Fibroblast of the conjunctiva (primary cell): ENCODE data around the gene MAN1A2.
"Not testable (repeated sequence)": the region's sequence is repeated elsewhere in the genome, so short reads cannot be mapped to it uniquely, and the experiment has no call there.

Experiments used
- DNase-seq: peaks from one replicate; pipeline ENCODE4 v3.0.0-alpha.2; 2010; ENCODE audit warnings: low read depth

Gene MAN1A2

GRCh38 chr1:117403597-117403996, 36.3 kb downstream of the MAN1A2 start:
- DNase-seq: no peak

DNA sequence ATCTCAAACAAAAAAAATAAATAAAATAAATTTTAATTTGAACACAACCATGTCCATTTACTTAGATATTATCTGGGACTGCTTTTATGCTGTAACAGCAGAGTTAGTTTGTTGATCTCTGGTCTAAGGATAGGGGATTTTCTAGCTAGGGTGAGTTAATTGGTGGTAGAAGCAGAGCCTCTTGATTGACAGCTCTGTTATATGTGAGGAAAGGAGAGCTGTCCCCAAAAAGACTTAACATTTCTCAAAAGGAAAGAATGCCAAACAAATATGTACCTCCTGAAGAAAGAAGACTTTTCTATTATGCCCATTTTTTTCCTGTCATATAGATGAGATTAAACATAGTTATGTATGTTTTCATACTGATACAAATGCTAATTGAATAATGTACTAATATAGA, 37.8 kb downstream of the MAN1A2 start:
- no peak for DNase-seq

DNA sequence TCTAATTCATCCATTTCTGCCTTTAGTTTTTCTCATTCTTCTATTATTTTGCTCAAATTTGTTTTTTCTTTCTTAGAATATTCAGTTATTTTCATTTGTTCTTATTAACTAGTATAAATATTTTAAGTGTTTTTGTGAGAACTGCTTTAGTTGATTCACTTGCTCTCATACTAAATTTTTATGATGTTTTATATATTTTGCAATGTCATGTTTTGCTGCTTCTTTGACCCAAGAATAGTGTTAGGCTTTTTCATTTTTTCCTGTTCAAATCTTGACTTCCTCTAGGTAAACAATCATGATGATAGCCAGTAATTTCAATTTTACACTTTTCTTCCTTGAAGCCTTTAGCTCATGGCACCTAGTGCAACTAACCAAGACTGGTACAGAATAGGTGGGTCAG, 45.2 kb downstream of the MAN1A2 start:
- DNase-seq: no peak

- DNase-seq: no peak
These were observed 46.2 kb downstream of the MAN1A2 start for GRCh38 chr1:117413412-117413811.

- no peak for DNase-seq
These were observed 47.7 kb downstream of the MAN1A2 start for GRCh38 chr1:117414943-117415342.

DNA sequence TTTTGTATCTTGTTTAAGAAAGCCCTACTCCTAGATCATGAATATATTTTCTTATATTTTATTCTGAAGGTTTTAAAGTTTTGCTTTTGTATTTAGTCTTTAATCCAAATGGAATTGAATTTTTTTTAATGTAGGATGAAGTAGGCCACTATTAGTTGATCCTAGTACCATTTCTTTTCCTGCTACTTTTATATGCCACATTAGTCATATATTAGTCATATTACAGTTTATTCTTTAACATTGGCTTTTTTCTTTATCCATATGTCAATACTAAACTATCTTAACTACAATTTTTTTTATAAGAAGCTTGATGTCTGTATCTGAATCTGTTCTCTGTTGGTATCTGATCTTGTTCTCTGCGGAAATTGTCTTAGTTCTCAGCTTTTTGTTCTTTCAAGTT, 48.8 kb downstream of the MAN1A2 start:
- DNase-seq: no peak

GRCh38 chr1:117416546-117417125, 49.4 kb downstream of the MAN1A2 start:
- no peak for DNase-seq

- DNase-seq: no peak
These were observed 57.9 kb downstream of the MAN1A2 start for GRCh38 chr1:117425050-117425734.

DNA sequence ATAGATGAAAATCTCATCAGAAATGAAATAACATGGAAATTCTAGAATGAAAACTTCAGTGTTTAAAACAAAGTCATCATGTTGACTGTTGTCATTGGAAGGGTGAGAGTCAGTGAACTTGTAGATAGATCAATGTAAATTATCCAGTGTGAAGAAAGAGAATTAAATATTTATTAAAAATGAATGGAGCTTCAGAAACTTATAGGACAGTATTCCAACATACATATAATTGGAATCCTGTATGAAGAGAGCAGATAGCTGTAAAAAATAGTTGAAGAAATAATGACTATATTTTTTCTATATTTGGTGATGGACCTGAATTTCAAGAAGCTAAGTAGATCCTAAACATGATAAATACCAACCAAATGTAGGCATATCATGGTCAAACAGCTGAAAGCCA, 60.0 kb downstream of the MAN1A2 start:
- DNase-seq: no peak

GRCh38 chr1:117433943-117434342, 66.7 kb downstream of the MAN1A2 start:
- no peak for DNase-seq

DNA sequence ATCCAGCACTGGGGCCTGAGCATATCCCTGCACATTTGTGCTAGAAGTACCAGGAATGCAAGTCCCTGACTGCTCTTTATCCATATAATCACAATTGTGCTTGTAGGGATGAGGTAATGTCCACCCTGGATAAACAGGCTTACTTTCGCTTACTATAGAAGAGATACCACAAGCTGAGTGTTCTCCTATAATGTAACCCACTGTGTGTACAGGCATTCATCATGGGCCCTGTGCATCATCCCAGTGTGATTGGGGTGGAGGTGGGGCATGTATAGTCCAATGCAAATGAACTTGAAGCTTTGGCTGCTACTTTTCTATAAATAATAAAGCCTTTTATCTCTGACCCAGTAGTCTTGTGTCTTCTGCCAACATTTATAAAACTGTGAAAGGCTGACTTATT, 69.3 kb downstream of the MAN1A2 start:
- DNase-seq: no peak

- DNase-seq: no peak
These were observed 80.4 kb downstream of the MAN1A2 start for GRCh38 chr1:117447661-117448060.

DNA sequence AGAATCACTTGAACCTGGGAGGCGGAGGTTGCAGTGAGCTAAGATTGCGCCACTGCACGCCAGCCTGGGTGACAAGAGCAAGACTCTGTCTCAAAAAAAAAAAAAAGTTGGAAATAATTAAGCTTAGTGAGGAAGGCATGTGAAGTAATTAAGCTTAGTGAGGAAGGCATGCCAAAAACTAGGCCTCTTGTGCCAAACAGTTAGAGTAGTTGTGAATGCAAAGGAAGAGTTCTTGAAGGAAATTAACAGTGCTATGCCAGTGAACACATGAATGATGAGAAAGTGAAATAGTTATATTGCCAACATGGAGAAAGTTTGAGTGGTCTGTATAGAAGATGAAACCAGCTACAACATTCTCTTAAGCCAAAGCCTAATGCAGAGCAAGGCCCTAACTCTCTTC, 85.0 kb downstream of the MAN1A2 start:
- no peak for DNase-seq

- DNase-seq: no peak
These were observed 86.7 kb downstream of the MAN1A2 start for GRCh38 chr1:117453958-117454357.

GRCh38 chr1:117458410-117458809, 91.2 kb downstream of the MAN1A2 start:
- DNase-seq: not testable (repeated sequence)

- DNase-seq: no peak
These were observed 99.5 kb downstream of the MAN1A2 start for GRCh38 chr1:117466761-117467160.

DNA sequence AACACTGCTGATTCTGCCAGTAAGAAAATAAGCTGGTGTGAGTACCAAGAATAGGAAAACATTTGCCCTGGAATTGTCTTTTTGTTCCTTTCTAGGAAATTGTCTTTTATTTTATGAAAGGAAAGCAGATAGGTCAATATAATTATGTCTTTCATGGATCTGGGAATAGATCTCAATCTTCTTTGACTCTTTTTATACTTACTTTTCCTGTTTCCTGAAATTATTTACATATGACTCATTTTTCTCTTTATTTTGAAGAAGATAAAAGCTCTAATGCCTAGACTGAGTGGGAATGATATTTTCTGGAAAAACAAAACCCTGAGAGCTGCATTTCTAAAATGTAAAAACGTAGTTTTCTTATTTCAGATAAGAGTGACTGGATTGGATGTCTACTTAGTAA, 100.1 kb downstream of the MAN1A2 start:
- DNase-seq: no peak

GRCh38 chr1:117473063-117473462, 105.8 kb downstream of the MAN1A2 start:
- DNase-seq: no peak

GRCh38 chr1:117475495-117475894, 108.2 kb downstream of the MAN1A2 start:
- DNase-seq: not testable (repeated sequence)

GRCh38 chr1:117479086-117479485, 111.8 kb downstream of the MAN1A2 start:
- DNase-seq: no peak

GRCh38 chr1:117481410-117481809, 114.2 kb downstream of the MAN1A2 start:
- DNase-seq: no peak

DNA sequence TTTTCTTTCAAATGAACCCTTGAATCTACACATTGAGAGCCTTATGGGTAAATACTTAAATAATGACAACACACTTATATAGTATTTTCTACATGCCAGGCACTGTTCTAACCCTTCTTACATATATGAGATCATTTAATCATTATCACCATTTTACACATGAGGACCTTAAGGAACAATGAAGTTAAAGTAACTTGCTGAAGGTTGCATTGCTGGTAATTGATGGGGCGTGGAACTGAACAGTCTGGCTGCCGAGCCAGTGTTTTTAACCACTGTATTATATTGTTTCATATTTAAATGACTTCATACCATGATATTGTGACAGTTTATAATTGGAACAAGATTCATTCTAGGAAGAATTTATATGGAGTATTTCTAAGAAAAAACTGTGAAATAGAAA, 126.7 kb downstream of the MAN1A2 start:
- DNase-seq: no peak

DNA sequence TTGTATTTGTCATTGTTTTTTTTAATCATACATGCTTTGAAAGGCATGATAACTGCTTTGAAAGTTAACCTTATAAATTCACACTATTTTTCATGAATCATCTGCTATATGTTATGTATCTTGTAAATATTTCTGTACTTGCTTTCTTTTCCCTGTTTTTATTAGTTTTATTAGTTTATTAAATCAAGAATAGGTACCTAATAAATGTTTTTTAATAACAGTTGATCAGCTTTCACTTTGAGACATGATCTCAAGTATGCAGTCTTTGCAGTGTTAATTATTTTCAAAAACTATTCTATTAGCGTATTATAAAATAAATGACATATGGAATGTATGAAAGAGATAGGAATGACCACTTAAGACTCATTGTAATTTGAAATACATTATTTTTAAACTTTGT, 127.8 kb downstream of the MAN1A2 start:
- DNase-seq: no peak

- no peak for DNase-seq
These were observed 131.8 kb downstream of the MAN1A2 start for GRCh38 chr1:117499071-117499470.
